ENCODE results near the gene SS18L1.

The SS18L1 gene

DNA sequence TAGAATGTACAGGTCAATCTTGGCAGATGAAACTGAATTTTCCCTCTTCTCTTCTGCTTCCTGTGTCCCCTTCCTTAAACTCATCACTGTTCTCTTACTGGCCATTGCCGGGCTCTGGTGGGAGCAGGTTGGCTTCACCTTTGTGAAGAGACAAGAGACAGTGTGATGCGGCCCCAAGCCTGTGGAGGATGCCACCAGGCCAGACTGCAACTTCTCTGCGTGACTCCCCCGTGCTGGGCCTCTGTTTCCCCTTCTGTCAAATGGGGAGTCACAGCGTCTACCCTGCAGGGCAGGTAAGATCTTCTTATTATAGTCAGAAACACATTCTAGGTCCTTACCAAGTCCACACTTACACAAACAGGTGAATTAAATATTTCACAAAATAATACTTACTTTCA, 23.2 kb upstream of the SS18L1 start:
- DNase-seq: no peak

DNA sequence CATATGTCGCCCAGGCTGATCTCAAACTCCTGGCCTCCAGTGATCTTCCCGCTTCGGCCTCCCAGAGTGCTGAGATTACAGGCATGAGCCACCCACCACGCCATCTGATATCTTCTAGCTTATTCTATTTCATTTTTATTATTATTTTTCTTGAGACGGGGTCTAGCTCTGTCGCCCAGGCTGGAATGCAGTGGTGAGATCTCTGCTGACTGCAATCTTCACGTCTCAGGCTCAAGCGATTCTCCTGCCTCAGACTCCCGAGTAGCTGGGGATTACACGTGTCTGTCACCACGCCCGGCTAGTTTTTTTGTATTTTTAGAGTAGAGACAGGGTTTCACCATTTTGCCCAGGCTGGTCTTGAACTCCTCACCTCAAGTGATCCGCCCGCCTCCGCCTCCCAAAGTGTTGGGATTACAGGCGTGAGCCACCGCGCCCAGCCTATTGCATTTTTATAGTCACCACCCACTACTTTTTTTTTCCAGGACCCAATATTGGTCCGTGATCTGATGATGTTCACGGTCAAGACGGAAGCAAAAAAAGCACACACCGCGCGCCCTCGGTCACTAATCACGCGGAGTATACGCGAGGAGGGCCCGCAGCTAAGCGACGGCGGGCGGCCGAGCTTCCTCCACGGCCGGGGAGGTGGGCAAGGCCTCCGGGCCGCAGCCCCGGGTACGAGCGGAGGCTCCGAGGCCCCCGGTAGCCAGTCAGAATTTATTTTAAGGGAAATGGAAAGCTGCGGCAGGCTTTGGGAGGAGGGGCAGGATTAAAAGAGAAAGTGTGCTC, 22.4 kb upstream of the SS18L1 start:
- no peak for DNase-seq

GRCh38 chr20:62121776-62122653, 21.6 kb upstream of the SS18L1 start, which contains the start of gene LSM14B:
Gene LSM14B, plus strand, starts transcription at chr20:62122475. Its CDS starts 192 bp downstream, at chr20:62122667.
- peak; percentile 95 for DNase-seq

GRCh38 chr20:62122654-62123449, 20.7 kb upstream of the SS18L1 start:
- peak; percentile 60 for DNase-seq

GRCh38 chr20:62123450-62124118, 20.0 kb upstream of the SS18L1 start:
- DNase-seq: no peak

DNA sequence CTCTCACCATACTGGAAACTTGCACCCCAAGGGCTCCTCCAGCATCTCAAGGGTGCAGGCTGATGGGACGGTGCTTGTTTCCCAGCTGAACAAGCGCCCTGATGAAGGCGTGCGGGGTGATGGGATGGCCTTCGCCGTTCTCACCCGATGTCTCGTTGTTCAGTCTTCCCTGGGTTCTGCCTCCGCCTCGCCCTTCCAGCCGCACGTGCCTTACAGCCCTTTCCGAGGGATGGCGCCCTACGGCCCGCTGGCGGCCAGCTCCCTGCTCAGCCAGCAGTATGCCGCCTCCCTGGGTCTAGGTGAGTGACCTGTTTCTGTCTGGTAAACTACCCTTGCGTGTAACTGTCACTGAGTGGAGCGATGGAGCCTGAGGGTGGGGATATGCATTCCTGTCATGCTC, 17.4 kb upstream of the SS18L1 start:
- DNase-seq: no peak

DNA sequence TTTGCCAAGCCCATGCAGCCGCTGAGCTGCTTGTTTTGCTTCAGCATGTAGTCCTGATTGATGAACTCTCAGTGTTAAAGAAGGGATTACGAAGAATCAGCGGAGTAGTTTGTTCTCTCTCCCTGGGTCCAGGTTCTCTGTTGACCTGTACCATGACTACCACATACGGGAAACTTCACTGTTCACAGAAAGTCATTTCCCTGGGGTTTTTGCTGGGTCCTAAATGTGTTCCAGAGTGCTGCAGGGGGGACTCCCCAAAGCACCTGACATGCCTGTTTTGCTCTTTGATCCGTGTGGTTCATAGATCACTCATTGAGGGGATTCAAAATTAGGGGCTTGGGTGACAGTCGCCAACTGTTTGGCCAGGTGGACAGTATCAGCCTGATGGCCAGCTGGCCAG, 15.8 kb upstream of the SS18L1 start:
- DNase-seq: no peak

DNA sequence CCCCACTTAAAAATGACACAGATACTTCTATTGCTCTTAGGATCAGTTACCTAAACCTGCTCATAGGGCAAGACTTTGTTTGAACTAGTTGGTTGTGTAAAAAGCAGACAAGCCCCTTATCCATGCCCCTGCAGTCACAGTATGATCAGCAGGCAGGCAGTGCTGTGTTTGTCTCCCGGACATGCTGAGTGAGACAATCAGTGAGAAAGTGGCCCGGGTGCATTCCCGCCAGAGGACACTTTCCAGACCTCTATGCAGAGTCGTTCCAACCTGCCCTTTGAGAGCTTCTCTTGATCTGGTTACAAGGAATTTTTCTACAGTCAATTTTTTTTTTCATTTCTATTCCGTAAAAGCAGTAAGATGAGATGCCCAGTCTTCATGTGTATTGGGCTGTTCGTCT, 15.1 kb upstream of the SS18L1 start:
- DNase-seq: no peak

- no peak for DNase-seq
Observed at GRCh38 chr20:62129731-62130531, 13.6 kb upstream of the SS18L1 start.

DNA sequence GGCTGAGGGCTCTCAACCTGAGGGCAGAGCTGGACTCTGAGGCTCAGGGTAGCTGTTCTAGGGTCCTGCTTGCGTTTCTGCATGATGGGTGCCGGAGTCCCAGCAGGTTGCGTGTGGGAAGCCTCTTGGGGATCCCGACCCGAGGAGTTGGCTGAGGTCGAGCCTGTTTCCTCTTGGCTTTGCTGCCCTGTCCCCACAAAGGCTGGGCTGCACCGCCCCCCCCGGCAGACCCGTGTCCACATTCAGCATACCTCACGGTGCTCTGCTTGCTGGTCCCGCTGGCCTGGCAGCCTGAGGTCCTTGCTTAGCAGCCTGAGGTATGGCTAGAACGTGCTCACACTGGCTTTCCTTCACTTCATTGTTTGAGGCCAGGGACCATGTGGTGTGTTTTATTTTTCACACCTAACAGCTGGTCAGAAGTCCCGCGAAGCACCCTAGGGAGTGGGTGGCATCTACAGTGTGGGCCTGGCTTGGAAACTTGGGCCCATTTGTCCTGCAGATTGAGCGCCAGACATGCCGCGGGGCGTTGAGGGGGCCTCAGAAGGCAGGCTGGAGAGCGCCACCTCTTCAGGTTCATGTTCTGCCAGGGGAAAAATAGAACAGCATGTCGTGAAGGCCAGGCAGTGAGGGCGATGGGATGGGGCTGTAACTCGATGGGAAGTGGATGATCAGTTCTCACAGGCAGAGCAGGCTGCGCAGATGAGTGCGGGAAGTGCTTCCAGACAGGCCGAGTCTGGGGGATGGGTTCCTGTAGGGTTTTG, 11.8 kb upstream of the SS18L1 start:
- DNase-seq: no peak

- DNase-seq: no peak
Observed at GRCh38 chr20:62132421-62132820, 11.1 kb upstream of the SS18L1 start.

- no peak for DNase-seq
Observed at GRCh38 chr20:62133051-62133845, 10.3 kb upstream of the SS18L1 start.

- no peak for DNase-seq
Observed at GRCh38 chr20:62133864-62134263, 9.7 kb upstream of the SS18L1 start.

DNA sequence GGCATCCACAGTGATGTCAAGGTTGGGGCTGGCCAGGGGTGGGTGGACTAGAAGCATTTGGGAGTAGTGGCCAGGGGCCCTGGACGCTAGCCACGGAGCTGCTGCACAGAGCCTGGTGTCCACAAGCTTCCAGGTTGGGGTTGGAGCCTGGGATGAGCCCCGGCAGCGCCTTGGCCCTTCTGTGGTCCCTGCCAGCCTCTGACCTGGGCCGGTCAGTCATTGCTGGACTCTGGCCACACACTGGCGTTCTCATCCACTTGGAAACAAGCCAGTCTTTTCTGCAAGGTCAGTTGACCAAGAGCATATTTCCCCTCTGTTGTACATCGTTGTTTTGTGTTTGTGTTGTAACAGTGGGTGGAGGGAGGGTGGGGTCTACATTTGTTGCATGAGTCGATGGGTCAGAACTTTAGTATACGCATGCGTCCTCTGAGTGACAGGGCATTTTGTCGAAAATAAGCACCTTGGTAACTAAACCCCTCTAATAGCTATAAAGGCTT, 8.8 kb upstream of the SS18L1 start:
- DNase-seq: no peak

DNA sequence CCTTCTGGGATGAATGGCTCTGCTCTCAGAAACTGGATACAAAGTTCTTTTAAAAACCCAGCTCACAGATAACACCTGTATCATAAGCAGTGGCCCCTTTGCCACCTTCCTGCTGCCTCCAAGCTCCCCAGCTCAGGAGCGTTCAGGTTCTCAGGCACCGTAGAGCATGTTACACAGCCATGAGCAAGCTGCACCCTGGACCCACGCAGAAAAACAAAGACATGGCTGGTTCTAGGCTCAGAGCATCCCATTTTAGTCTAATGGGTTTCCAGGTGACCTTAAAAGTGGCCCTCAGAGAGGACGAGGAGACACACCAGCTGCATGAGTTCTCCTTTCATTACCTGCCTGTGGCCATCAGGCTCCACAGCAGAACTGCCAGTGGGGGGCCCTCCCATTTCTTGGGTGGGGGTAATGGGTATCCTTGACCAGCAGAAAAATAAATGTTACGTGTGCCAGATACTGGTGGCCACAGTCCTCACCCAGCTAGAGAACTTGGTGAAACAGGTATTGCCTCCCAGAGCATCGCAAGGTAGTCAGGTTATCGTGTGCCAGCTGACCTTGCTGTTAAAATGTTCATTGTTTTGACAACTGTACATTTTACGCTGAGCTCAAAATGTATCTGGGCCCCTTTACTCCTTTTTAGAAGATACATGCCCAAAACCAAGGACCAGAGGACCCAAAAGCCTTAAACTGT, 7.8 kb upstream of the SS18L1 start:
- DNase-seq: no peak

DNA sequence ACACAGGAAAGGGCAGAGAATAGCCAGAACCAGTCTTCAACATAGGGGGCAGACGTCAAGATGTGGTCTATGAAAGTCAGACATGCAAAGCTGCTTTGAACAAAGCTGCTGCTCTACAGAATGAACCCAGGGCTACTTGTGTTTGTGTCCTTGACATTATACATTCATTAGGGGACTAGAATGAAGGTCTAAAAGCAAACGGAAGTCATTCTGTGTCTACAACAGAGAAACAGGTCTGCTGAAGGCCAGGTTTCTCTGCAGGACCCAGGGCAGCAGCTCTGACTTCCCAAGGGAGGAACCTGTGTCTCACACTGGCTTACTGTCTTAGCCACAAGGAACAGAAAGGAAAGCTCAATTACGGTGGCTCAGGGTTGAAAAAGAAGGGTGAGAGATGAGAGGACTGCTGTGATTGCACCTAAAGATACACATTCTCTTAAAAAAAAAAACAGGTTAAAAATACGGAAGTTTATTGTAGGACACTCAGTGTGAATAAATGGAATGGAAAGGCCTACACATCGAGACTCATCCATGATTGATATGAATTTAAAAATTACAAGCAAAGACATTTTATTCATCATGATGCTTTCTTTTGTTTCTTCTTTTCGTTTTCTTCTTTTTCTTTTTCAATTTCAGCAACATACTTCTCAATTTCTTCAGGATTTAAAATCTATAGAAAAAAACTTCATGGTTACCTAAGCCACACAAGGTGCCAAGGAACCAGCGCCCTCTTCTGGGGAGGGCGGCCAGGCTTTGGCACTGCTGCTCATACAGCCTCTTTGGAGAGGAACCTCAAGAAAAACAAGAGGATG, 7.1 kb upstream of the SS18L1 start:
- peak; percentile 9 for DNase-seq

DNA sequence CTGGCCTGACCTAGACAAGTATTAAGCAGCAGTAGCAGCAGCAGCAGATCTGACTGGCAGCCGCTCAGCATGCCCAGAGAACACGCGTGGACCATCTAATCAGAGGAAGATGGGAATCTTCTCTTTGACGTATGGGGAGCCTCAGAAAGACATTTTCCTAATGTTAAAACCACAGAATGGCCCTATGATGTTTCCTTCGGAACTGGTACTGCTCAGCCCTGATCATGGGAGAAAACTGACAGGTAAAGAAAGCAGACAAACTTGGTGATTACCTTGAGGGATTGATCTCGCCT, 6.5 kb upstream of the SS18L1 start:
- no peak for DNase-seq

GRCh38 chr20:62137478-62138203, 5.9 kb upstream of the SS18L1 start:
- no peak for DNase-seq
